AML-193 (cell line): ENCODE results near the gene OTOA.
"Not testable (repeated sequence)": the region's sequence is repeated elsewhere in the genome, so short reads cannot be mapped to it uniquely, and the experiment has no call there.

ENCODE experiments used
- DNase-seq, 2 experiments: peaks; one replicate each; lab custom pipeline; 2025; lab: John Stamatoyannopoulos, UW

Gene OTOA

GRCh38 chr16:21641916-21642315 lies 21.9 kb upstream of the OTOA start:
- no peak for DNase-seq

- DNase-seq = no peak
Measured at GRCh38 chr16:21642861-21643260, 20.9 kb upstream of the OTOA start.

DNA sequence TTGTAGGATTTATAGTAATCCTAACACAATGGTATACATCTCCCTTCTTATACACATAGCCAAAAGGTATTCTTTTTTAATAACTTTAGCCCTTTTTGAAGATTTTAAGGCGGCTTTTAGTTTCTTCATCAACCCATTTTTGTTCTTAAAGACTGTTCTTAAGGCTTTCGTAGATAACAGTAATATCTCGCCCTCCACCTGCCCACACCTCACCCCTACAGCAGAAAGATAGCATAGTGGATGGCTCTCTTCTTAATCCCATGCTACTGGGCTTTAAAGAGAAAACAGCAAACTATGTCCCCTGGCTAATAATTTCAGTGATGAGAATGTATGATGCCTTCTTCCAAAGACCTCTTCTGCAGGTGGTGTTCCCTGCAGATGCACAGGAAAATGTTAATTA lies 20.0 kb upstream of the OTOA start:
- DNase-seq = no peak

- DNase-seq = no peak
Measured at GRCh38 chr16:21644674-21645073, 19.1 kb upstream of the OTOA start.

DNA sequence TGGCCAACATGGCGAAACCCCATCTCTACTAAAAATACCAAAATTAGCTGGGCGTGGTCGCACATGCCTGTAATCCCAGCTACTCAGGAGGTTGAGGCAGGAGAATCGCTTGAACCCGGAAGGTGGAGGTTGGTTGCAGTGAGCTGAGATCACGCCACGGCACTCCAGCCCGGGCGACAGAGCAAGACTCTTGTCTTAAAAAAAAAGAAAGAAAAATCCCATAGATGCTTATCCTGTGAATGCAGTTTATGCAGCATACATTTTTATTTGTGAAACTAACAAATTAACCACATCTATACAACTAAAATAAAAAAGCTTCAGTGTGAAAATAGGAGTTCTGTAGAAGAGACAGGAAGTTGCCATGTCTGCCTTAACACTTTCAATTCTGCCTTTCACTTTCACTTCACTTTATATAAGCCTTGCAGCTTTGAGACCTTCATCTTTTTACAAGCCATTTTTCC lies 18.5 kb upstream of the OTOA start:
- peak; percentile 28 to 33 for DNase-seq

DNA sequence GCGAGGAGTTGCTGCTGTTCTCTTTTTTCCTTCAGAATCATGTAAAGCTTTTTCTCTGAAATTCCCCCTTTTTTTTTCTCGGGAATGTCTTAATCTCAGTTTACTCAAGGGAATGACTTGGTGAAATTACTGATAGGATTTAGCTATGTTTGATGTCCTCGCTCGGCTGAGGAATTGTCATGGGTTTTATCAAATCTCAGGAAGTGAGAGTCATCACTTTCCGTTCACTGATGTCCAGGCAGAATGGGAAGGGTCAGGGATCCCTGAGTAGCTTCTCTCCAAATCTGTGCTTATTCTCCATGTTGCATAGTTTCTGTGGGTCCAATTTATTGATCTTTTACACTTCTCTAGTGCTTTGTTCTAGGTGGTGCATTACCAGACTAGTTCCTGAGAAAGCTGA lies 17.7 kb upstream of the OTOA start:
- DNase-seq = no peak

DNA sequence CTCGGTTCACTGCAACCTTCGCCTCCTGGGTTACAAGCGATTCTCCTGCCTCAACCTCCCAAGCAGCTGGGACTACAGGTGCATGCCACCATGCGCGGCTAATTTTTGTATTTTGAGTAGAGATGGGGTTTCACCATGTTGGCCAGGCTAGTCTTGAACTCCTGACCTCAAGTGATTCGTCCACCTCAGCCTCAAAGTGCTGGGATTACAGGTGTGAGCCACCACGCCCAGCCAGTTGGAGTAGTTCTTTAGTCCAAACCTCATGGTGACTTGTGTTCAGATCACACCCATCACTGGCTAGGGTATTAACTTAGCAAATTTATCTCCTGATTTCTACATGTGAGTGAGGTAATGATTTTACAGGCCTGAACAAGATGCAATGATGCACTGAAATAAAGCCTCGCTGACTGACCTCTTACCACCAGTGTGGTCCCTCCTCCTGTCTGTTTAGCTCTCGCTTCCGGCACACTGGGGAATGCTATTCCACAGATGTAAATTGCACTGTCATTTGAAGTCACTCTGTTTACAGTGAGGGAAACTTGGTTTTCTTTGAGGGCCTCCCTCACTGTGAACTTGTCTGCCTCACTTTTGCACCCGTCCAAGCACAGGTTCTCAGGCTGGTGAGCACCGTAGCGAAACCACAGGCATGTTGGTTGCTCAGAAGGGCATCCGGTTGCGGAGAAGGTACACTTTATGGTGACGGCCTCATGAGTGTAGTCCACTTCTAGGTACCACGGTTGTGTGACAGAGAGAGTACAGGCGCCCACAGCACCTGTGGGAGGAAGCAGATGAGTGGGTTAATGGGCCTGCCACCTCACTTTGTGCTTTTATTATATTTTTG lies 16.8 kb upstream of the OTOA start:
- no peak for DNase-seq

DNA sequence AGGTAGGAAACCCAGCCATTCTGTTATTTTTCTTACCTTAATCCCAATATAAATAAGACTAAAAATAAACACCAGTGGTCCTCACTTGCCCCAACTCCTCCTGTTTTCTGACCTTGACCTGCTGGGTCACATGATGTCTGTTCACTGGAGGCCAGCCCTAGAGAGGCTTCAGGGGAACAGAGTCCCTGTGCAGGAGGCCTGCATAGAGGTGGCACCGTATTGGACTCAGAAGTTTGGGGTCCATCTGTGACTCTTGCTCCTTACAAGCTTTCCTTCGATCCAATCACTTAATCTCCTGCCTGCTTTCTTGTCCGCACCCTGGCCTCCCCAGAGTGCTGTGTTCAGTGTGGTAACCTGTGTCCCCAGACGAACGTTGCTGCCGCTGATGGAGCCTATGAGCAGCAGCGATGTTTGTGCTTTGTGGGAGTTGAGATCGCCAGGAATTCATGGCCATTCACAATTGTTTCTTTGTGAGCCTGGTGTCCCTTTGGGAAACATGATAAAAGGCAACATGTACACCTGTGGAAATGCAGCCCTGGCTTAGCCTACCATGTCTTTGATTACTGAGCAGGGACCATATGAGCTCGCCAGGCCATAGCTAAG lies 16.1 kb upstream of the OTOA start:
- DNase-seq = no peak

DNA sequence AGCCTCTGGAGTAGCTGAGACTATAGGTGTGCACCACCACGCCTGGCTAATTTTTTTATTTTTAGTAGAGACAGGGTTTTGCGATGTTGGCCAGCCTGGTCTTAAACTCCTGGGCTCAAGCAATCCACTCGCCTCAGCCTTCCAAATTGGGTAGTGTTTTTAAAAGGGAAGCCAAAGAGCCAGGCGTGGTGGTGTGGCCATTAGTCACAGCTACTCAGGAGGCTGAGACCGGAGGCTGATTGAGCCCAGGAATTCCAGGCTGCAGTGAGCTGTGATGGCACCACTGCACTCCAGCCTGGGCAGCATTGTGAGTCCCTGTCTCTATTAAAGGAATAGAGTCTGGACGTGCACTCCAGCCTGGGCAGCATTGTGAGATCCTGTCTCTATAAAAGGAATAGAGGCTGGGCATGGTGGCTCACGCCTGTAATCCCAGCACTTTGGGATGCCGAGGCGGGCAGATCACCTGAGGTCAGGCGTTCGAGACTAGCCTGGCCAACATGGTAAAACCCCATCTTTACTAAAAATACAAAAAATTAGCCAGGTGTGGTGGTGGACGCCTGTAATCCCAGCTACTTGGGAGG lies 13.9 kb upstream of the OTOA start:
- DNase-seq = not testable (repeated sequence)

GRCh38 chr16:21650521-21650920 lies 13.2 kb upstream of the OTOA start:
- DNase-seq = peak; percentile 83 to 91

DNA sequence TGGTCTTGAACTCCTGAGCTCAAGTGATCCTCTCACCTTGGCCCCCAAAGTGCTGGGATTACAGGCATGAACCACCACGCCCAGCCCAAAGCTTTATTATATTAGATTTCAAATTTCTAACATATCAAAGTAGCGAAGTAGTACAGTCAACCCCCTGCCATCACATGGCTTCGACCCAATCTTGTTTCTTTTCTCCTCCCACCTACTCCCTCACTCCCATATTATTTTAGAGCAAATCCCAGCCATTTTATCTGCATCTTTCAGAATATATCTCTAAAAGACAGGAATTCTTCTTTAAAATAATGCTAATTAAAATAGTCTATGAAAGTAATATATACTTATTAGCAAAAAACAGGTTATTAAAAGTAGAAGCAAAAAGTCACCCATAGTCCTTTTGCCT lies 12.3 kb upstream of the OTOA start:
- no peak for DNase-seq

- DNase-seq = peak; percentile 21 to 36
Measured at GRCh38 chr16:21652453-21652852, 11.3 kb upstream of the OTOA start, which contains the start of gene IGSF6. Gene IGSF6 (minus strand): TSS chr16:21652608. CDS start chr16:21652598, 10 bp downstream.

DNA sequence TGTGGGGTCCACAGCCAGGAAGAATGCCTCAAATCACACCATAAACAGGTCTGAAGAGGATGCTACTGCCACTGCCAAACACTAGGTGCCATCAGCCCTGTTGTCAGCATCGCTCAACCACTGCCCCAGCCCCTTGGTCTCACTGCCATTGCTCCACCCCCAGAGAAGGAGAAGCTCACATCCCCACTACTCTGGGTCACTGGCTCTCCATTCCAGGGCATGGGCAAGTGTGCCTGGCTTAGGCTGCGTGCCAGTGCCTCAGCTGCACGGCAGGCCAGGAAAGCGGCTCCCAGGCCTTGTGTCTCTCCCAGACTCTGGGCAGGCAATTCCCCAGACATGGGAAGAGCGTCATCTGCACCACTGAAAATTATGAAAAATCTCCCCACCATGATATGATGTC lies 10.2 kb upstream of the OTOA start:
- no peak for DNase-seq

DNA sequence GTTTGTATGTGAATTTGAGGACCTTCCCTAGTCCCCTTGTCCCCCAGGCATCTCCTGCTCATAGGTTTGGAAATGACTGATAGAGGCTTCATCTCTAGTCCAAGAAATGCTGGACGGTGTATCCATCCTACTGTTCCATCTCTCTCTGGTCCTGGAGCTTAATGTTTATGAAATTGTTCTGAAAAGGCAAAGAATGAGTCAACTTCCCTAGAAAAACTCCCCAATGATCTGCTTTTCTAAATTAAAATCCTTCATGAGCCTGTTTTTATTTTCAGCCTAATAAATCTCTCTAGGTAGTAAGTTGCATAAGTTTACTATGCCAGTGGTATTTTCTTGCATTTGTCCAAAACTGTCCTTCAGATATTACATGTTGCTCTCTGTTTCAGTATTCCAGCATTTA lies 9.3 kb upstream of the OTOA start:
- DNase-seq = no peak

DNA sequence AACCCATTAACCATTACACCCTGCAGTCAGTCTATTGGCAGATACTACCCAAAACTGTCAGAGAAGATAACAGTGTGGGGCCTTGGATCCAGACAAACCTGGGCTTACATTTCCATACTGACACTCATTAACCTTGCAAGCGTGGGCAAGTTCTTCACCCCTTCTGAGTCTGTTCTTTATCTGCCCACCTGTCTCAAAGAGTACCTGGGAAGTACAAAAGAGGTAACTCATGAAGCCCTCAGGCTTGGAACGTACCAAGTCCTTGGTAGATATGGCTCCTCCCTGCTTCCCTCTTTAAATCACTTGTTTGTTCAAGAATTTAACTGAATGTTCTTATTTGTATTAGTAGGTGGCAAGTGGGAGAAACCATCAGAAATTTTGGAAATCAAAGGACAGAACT lies 8.9 kb upstream of the OTOA start:
- no peak for DNase-seq

DNA sequence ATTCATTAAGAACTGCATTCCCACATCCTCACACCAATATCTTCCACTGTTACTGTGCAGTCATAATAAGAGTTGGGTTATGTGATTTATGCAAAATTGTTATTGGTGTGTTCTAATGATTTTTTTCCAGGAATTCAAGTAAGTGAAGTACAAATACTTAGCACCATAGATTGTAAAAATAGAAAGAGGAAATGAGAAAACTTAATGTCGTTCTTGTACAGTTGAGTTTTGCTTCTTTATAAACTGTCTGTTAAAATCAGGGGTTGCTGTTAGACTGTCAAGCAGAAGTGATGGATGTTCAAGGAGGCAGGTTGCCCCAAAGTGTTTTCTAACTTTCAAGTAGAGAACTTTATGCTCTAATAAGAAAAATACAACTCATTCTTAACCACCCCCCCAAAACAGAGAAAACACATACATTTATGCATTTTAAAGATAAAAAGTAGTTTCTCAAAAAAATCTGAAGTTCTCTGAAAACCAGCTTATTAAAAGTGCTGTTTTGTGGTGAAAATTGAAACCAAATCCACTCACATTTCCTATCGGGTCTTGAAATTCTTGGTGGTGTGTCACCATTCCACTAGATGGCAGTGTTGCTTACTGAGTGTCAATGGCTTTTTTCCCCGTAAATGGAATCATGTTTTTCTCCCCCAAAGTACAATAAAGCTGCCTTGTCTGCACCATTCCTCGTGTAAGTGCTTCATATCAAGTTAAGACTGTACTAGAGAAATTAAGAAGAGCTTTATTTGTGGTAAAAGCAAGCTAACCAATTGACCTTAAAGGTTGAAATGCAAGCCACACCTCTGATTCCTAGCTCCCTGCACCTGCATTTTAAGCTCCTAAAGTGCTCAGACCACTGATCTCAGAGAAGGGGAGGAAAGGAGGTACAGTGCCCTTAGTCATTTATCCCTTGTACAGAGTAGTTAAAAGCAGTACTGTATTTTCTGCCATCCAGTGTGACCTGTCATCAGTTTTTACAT lies 6.7 kb upstream of the OTOA start:
- DNase-seq = peak; percentile 40 to 41

DNA sequence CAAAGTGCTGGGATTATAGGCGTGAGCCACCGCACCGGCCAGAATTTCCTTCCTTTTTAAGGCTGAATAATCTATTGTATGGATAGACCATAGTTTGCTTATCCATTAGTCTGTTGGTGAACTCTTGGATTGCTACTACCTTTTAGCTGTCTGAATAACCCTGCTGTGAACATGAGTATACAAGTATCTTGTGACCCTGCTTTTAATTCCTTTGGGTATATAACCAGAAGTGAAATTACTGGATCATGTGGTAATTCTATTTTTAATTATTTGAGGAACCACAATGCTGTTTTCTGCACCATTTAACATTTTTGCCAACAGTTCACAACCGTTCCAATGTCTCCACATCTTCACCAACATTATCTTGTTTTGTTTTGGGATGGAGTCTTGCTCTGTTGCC lies 4.6 kb upstream of the OTOA start:
- DNase-seq = no peak

DNA sequence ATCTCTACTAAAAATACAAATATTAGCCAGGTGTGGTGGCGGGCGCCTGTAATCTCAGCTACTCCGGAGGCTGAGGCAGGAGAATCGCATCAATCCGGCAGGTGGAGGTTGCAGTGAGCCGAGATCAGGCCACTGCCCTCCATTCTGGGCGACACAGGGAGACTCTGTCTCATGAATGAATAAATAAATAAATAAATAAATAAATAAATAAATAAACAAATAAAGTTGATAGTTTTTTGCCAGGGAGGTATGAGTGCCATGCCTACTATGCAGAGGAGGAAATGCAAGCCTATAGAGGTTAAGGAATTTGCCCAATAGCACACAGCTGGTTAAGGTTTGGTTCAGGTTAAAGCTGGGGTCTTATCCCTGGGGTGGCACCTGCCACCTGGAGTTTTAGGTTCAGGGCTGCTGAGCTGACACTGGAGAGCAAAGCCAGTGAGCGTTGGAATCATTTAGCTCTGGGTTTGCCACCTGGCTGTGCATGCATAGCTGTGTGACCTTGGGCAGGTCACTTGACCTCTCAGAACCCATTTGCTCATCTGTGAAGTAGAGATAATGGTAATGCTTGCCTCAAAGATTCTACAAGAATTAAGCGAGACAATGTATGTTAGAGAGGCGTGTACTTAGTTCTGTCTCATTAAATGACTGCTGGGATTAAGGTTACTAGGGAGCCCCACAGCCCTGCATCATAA lies 1.2 kb downstream of the OTOA start:
- DNase-seq = no peak

GRCh38 chr16:21666772-21667171 lies 3.0 kb downstream of the OTOA start:
- no peak for DNase-seq

DNA sequence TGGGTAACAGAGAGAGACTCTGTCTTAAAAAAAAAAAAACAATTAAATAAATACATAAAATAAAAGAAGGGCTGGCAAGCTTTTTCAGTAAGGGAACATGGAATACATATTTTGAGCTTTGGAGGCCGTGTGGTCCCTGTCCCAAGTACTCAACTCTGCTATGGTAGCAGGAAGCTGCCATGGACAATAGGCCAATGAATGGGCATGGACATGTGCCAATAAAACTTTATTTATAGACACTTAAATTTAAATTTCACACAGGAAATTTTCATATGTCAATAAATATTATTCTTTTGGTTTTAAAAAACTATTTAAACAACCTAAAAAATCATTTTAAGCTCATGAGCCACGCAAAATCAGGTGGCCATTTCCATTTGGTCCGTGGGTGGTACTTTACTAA lies 3.8 kb downstream of the OTOA start:
- no peak for DNase-seq

- DNase-seq = no peak
Measured at GRCh38 chr16:21673469-21673868, 9.7 kb downstream of the OTOA start.
